GM13976 (cell line): ENCODE data around the gene STAG2.
"Not testable (repeated sequence)": the region's sequence is repeated elsewhere in the genome, so short reads cannot be mapped to it uniquely, and the experiment has no call there.

Source experiments
- DNase-seq: peaks from one replicate; pipeline ENCODE4 v3.0.0; 2012; ENCODE audit warnings: low spot score
- CTCF ChIP-seq: IDR thresholded peaks from 2 replicates; pipeline ENCODE4 v1.5.1; 2012; ENCODE audit warnings: borderline replicate concordance, mild to moderate bottlenecking; ENCODE audit not compliant: insufficient read depth; ENCODE audit errors: extremely low read depth, missing control alignments, control extremely low read depth
- in situ Hi-C: fragments of 300-500 bp; cut with MboI; formaldehyde crosslinking; loops from one replicate; pipeline ENCODE4 v1.12.0; 2022; ENCODE audit warnings: low sequenced_read_pairs, mixed read lengths, inconsistent platforms; ENCODE audit not compliant: unreplicated experiment

The STAG2 gene

GRCh38 chrX:124097116-124097515 lies 135.6 kb downstream of the STAG2 start:
- no peak for DNase-seq
- no peak for TF ChIP-seq CTCF
- in situ Hi-C loops: no loop called here

- no peak for TF ChIP-seq CTCF
- in situ Hi-C loops: no loop called here
- no peak for DNase-seq
These were observed 136.6 kb downstream of the STAG2 start for GRCh38 chrX:124098089-124098488.

- no peak for TF ChIP-seq CTCF
- DNase-seq: no peak
- in situ Hi-C loops: no loop called here
These were observed 142.5 kb downstream of the STAG2 start for GRCh38 chrX:124103966-124104365.

DNA sequence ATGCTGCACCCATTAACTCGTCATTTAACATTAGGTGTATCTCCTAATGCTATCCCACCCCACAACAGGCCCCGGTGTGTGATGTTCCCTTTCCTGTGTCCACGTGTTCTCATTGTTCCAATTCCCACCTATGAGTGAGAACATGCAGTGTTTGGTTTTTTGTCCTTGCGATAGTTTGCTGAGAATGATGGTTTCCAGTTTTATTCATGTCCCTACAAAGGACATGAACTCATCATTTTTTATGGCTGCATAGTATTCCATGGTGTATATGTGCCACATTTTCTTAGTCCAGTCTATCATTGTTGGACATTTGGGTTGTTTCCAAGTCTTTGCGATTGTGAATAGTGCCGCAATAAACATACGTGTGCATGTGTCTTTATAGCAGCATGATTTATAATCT lies 143.0 kb downstream of the STAG2 start:
- in situ Hi-C loops, DNase-seq: not testable (repeated sequence)

GRCh38 chrX:124113621-124114600 lies 152.4 kb downstream of the STAG2 start:
- no peak for DNase-seq
- in situ Hi-C loops: no loop called here
- no peak for TF ChIP-seq CTCF

DNA sequence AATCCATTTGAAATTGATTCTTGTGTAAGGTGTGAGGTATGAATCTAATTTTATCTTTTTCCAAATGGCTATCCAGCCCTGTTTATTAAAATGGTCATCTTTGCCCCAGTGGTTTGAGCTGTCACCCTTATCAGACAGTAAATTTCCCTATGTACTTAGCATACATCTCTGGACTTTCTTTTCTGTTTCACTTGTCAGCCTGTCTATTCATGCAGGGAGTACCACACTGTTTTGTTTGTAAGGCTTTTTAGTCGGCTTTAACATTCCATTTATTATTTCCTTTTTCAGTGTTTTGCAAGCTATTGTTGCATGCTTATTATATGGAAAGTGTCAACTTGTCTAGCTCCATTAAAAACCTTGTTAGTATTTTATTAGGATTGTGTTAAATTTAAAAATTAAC lies 155.8 kb downstream of the STAG2 start:
- no peak for TF ChIP-seq CTCF
- no peak for DNase-seq
- in situ Hi-C loops: no loop called here

DNA sequence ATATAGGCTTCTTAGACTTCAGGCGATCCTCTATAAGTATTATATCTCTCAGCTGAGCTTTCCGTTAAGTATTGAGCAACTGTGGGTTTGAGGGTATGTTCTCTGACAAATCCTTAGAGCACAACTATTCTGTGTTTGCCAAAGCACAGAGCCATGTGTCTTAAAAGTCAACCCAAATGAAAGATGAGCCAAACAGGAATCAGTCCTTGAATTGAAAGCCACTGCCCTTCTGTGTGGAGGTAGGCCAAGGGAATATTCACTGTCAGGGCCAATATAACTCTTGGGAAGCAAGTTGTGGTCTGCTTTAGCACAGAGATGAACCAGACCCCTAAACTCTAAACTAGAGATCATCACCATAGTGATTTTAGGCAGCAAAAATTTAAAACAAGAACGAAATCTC lies 164.0 kb downstream of the STAG2 start:
- in situ Hi-C loops: no loop called here
- no peak for TF ChIP-seq CTCF
- DNase-seq: no peak
